Stimulated activated CD4-positive, alpha-beta T cell treated with anti-CD3 and anti-CD28 coated beads, Interleukin-12 subunit alpha, Interleukin-12 subunit beta, amount 100 ng/mL, for 24 hours (primary cell): ENCODE results near the gene CPVL.

Experiments
- DNase-seq, 2 experiments: peaks; one replicate each; pipeline ENCODE4 v3.0.0-alpha.2; 2020; ENCODE audit warnings: low read depth in 2 of 2

Gene CPVL

DNA sequence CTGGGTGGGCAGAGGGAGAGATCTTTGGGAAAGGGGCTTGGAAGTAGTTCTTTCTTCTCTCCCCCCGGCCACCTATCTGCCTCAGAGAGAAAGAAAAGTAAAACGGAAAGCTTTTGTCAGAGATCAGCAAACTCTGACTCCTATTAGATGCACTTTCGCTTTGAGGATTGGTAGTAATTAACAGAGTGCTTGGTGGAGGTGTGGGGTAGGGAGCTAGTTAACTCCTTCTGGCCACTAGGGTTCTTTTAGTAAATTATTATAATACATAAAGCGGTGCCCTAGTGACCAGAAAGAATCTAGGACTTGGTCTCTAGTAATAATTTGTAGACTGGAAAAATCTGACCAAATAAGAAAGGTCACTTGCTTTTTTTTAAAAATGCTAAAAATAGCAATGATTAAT lies 54.6 kb downstream of the CPVL start:
- DNase-seq, result no peak

DNA sequence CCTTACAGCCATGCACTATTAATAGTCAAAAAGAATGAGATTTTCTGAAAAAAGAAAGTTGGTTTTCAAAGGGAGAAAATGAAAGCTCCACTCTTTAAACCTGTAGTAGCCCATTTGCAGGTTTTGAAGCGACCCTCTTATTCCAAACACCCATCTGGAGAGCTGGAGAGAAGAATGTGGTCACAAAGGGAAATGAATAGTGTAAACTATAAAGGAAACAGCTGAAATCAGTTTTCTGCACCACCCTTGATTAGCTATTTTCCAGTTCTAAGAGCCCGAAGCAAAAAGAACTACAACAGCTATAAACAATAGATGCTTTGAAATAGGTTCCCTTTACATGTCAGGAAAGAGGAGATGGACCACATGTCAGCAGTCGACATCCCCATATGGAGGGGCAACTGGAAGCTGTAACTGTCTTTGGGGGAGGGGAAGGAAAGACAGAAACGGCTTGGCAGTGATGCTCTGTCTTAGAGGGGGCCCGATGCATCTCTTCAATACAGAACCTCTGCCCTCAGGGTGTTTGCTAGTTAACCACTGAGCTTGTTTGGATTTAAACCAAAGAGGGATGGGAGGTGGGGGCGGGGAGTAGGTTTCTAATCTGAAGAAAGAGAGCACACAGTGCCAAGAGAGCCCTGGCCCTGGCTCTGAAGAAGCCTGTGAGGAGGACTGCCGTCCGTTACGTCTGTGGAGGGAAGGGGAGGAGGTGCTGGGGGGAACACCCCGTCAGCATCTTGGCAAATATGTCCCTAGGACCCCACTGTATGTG lies 55.3 kb downstream of the CPVL start:
- DNase-seq, result no peak

DNA sequence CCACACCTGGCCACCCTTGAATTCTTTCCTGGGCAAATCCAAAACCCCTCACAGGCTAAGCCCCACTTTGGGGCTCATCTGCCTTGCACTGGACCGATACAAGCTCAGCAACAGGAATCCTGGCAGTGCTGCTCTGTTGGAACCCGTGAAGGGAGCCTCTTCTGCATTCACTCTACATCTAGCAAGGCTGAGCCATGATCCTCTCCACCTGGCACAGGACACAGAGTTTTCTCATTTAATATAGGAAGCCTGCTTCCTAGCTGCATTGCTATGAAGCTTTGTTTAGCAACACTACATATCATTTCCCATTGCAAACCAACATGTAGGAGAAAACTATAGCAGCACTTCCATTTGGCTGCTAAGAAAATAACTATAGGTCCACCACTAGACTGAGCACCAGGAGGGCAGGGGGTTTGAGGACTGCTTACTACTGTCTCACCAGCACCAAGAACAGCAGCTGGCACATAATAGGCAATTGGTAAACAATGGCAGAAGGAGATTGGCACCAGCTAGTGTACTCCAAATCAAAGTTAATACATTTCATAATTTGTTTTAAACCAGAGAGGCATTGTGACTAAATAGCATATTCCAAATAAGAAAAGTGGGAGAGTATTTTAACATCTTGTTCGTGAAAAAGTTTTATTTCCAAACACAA lies 56.1 kb downstream of the CPVL start:
- no peak for DNase-seq

DNA sequence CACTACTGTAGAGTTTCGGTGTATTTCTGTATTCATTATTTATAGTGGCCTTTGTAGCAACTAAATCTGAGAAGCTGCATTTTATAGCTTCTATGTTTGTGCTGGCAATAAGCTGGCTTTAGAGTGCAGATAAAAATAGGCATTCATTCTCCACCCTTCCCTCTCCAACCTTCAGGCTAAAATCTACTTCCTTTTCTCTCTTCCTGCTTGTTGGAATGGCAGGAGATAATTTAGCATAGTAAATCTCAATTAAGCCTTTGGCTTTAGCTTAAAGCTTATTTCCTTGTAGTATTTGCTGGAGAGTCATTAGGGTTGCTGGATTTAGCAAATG lies 58.5 kb downstream of the CPVL start:
- no peak for DNase-seq

DNA sequence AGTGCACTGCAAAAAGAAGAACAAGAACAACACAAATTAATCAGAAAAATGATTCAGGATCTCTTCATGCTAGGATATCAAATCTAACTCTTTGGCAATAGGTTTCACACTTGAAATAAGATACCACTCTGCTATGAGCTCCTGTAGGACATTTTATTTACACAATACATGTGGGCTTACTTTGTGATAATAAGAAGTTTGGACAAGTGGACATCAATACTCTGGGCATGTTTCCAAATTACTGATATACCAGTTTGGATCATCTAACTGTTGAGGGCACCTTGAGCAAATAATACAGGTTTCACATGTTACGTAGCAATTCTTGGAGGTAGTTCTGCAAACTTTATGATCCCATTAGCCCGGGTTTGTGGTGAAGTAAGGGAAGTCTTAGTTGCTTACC lies 59.8 kb downstream of the CPVL start:
- DNase-seq, result no peak

DNA sequence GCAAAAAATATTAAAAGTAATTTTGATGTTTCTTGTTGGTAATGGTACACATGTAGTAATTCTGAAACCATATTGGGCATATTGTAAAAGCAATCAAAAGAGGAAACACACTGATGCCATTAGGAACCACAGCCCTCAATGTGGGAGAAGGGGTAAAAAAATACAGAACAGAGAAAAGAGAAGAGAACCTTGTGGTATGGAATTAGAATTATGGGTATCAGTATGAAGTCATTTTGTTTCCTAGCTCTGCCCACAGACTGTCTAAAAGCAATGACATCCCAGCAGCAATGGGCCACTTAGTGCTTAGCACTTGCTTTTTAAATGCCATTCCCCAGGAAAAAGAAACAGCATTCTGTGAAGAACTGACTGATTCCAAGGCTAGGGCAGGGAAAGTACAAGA lies 61.5 kb downstream of the CPVL start:
- DNase-seq, result no peak

DNA sequence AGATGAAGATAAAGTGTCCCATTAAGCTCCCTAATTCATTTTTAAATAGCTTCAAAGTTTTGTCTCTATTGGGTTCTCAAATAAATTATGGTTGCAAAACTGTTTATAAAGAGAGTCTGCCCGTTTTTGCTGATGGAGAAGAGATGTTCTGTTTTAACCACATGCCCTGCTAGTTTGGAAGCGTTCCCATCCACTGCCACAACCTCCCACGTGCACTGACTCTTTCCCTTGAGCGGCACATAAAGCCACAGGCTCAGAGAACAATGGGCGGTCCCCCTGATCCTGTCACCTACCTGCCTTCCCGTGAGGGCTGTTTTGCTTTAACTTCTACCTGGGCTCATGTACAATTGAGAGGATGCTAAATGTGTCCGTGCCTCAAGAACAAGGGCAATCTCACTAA lies 65.5 kb downstream of the CPVL start:
- no peak for DNase-seq

DNA sequence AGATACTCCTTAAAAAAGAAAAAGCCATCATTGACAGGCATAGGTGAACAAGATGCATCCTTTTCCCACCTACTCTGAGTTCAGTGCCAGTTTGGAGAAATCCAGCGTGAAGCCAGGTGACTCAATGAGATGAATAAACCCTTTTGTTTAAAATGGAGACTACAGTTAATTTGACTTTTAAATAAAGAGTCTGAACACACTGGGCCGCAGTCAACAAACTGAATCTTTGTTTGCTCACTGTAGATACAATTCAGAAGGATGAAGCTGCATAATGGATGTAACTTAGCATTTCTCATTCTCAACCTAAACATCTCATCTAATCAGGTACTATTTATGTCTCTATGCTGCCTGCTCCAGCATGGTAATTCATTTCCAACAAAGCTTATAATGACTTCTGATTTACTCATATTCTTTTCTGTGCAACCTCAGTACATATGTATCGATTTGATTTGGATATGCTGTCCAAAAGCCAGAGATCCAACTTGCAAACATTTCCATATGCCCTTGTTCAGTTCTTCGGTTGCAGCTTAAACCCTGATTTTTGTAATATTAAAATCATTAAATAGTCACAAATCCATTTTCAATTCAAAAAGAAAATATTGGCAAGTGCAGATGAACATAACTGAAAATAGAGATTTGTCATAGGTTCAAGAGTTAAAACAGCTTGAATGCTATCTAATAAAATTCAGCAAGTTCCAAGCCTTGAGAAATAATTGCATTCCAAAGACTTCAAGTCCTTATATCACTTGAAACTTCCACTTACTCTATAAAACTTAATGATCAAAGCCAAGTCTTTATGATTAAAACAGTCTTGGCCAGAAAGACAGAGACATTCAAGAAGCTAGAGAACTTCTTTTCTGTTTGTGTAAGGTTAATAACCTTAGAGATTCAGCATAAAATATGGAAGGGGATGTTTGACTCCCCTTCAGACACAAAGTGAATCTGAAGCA lies 67.8 kb downstream of the CPVL start:
- DNase-seq, result no peak

DNA sequence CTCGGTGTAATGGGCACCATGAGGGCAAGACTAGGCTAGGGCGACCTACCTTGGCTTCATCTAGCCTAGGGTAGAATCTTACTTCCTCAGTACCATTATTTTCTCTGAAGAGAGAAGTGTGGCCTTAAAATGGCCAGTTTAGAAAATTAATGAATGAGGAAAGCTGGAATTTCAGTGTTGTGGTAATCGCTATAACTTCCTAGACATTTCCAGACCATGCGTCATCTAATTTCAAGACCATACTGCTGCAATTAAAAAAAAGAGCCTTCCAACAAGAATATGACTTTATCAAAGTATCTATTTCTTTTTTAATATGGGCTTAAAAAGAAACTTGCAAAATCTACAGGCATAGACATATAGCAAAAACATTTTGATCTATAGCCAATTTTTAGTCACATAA lies 68.5 kb downstream of the CPVL start:
- no peak for DNase-seq

DNA sequence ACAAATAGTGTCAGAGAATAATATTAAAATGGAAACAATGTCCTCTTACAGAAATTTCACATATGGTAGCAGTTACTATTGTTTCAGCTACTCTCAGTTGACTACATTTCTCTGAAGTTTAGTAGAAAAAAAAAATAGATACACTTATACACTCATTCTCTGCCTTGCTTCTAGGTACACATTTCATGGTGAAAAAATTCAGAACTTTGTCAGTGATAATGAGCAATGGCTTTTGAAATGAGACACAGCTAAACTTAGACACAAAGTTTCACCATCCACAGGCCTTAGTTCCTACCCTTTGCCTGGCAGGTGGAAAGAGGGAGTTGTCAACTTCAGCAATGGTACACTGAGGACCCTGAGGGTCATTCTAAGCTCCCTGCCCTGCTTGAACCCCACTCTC lies 69.2 kb downstream of the CPVL start:
- DNase-seq, result no peak

DNA sequence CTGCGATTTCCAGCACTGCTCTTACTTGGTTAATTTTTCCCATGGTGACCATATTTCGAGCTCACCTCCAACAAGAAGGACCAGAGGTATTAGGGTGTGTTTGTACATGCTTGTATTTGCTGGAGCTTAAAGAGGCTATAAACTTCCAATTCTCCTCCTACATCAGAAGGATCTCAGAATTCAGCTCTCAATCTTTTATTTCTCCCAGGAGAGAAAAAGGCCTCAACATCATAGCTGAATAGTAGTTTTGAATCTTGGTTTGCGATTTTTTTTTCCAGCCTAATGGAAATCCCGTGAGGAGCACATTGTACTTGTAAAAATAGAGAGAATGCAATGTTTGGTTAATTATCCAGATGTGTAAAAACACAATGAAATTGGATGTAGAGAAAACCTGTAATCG lies 69.7 kb downstream of the CPVL start:
- no peak for DNase-seq

DNA sequence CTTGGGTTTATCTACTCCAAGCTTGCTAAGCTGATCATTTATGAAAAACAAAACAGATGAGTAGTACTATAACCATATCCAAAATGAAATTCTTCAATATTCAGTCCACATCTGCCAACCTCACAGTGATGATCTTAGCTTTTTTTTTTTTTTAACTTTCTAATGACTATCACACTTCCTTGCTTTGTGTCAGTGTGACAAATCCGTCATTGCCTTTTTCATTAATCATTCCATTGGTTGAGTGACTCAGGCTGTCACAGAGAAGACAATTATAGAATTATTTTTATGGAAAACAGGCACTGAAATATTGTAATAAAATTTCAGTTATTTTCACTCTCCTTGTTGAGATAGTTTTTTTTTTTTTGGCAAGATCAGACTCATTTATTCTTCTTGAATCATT lies 70.7 kb downstream of the CPVL start:
- no peak for DNase-seq

DNA sequence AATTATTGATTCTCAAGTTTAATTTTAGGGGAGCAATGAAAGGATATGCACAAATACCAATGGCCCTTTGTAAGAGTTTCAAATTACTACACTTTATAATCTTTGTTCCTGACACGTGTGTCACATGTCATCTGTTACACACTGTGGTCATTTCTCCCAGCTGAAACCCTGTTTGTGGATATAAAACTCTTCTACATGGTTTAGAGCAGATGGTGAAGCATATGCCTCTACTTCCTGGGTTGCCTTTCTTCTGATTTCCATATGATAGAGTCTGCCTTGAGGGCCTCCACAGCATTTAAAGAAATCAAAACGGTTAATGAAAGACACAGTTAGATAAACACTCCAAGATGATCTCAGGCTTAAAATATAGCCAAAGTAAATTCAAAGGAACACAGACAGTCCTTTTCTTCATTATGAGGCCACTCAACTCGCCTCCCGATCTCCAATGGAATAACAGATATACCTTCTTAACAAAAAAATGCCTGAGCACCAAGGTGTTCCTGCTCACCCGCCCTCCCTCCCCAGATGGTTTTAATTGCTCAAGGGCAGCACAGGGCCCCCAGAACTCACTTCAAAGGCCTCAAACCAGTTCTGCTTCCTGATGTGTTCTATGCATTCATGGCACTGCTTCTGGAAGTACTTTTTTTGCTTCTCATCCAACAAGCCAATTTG lies 75.0 kb downstream of the CPVL start:
- DNase-seq, result no peak

DNA sequence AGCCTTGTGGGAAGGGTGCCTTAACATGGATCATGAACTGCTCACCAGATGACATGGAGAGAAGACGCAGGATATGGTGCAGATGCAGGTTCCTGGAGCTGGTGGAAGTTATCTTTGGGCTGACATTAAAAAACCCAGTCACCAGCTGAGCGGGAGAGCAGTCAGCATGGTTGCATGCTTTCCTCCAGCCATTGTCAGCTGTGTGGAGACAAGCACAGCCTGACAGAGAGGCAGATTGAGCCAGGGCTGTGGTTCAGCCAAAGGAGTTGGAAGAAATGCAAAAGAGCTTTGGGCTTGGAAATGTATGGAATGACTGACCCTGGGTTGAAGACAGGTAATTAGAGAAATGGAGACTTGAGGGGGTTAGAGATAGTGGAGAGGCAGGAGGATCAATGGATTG lies 79.7 kb downstream of the CPVL start:
- no peak for DNase-seq

DNA sequence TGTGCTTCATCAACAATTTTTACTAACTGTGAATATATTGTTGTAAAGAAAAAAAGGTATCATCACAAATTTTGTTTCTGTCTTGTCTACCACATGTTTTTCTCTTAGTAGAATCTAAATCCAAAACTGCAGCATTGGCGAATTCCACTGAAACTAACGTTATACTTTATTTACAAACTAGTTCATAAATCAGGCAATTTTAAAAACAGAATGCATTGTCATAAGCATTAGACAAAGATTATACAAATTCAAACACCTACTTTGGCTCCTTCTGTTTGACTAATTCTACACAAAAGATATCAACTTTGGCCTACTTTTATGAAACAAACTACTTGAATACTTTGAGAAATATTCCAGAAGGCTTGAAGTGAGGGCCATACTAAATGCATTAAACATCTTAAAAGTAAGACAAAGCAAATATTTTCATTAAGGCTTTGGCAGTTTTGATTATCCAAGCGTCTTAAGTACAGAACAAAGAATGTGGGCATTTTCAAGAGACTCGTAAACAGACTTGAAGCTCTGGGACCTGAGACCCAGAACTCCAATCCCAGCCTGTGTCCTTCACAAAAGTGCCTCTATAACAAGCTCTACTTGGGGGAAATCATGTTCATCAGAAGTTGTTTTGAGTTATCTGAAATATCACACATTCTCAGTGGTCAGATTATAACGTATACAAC lies 81.0 kb downstream of the CPVL start:
- no peak for DNase-seq

DNA sequence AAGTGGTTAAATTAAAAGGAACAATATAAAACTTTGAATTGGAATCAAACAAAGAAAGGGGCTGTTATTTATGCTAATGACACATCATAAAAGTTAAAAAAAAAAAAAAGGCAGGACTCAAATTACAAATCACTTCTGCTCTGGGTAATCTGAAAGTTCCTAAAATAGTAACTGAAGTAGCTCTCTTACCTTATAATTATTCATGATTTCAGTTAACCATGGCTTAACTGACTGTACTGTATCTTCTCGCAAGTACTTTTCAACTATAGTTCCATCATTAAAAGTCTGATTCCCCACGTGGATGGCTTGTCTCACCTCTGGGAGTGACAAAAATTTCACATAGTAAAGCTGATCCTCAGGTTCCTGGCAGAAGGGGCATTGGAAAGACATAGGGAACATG lies 82.5 kb downstream of the CPVL start:
- no peak for DNase-seq

DNA sequence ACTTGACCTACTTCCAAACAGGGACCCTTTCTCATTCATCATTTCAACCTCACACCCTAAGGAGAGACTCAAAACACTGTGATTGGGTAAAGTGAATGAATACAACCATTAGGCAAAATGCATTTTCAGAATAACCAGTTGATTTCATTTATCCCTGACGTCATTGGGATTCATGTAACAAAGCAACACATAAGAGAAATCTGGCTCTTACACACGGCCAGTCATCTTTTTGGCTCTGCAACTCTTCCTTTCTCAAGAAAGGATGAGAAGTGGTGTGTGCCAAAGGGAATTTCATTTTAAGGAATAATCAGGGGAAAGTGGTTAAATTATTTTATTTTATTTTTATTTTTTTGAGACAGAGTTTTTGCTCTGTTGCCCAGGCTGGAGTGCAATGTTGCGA lies 83.1 kb downstream of the CPVL start:
- DNase-seq, result no peak

DNA sequence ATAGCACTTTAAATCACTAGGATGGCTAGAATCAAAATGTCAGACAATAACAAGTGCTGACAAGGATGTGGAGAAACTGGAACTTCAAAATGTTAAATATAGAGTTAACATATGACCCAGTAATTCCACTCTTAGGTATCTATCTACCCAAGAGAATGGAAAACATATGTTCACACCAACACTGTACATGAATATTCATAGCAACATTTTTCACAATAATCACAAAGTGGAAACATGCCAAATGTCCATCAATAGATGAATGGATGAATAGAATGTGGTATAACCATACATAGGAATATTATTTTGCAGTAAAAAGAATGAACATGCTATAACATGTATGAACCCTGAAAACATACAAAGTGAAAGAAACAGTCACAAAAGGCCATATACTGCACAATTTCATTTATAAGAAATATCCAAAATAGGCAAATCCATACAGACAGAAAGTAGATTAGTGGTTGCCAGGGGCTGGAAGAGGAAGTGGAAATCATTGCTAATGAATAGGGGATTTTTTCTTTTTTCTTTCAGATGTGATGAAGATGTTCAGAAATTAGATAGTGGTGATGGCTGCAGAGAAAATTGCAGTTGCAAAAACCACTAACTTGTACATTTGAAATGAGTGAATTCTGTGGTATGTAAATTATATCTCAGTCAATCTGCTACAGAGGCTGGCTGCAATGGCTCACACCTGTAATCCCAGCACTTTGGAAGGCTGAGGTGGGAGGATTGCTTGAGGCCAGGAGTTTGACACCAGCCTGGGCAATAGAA lies 93.0 kb downstream of the CPVL start:
- no peak for DNase-seq

DNA sequence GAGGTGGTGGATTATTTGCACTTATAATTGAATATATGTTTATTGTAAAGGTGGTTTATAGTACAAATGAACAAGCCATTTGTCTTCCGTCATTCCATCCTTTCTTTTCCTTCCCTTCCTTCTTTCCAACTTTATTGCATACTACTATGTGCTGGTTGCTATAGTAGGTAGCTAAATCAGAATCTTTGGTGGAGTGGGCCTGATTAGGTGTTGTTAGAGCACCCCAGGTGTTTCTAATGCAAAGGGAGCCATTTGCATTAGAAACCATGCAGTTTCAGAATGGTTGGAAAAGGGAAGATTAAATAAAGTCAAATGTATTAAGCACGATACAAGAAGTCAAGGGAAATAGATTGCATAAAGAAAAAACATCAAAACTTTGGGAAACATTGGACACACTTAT lies 99.4 kb downstream of the CPVL start:
- DNase-seq, result no peak

DNA sequence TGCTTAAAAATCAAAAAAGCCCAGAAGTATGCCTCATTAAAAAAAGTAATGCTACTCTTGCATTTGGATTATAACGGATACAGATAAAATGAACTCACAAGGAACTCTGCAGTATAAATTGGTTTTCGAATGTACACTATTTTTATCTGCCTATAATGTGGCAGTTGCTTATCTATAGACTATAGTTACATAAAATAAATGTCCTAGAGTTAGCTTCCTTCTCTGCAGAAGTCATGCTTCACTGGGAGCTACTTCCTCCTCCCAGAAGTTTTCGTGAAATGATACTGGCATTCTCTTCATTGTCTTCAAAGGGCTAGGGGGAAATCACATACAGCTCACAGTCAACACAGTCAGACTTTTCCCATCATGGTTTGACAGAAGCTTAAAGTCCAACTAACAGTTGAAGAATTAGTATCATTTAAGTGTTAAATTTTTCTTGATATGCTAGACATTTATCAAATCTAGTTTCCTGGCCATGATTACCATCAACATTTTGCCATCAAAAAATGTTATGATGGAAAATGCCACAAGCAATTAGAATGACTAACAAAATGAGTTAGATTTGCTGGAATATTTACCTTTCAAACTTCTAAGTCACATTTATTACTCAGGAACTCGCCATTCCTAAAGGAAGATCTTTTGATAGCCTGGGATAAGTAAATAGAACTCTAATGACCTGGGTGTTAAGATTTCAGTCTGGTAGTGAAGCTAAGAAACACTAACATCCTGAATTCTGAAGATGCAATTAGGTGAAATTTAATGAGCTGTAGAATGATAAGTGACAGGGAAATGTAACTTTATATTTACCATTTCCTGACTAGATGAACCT lies 100.9 kb downstream of the CPVL start:
- DNase-seq, result no peak
